ENCODE data around the gene SLC4A2.

SLC4A2 gene

DNA sequence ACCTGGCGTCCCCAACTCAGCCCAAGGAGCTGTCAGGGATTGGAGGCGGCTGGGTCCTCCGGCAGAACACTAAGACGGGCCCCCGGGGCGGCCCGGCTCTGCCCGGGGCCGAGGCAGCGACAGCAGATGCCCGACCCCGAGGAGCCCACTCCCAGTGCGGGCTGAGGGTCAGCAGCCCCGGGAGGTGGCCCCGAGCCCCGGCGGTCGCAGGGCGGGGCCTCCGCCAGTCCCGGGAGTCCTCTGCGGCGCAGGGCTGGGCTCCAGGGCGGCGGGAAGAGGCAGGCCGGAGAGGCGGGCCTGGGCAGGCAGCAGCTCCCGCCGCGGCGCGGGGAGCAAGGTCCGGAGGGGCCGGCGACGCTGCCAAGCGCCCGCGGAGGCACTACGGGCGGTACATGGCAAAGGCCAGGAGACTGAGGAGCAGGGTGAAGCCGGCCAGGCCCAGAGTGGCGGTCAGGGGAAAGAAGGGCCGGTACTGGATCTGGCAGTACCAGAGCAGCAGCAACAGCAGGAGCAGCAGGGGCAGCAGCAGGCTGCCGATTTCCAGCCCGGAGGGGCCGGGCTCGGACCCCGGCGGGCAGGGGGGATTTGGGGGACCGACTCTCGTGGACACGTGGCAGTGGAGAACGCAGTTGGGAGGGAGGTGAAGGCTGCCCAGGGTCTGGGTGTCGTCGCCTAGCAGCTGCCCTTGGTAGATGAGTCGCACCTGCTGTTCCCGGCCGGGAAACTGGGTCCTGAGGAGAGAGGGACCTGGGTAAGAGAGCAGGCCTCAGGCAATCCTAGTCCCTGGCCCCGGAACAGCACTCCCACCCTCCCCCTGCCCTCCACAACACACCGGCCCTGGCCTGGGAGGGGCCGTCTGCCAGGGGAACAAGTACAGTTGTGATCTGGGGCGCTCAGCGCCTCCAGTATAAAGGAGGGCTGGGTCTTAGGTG, 22.0 kb downstream of the SLC4A2 start:
- peak; percentile 61 for DNase-seq

DNA sequence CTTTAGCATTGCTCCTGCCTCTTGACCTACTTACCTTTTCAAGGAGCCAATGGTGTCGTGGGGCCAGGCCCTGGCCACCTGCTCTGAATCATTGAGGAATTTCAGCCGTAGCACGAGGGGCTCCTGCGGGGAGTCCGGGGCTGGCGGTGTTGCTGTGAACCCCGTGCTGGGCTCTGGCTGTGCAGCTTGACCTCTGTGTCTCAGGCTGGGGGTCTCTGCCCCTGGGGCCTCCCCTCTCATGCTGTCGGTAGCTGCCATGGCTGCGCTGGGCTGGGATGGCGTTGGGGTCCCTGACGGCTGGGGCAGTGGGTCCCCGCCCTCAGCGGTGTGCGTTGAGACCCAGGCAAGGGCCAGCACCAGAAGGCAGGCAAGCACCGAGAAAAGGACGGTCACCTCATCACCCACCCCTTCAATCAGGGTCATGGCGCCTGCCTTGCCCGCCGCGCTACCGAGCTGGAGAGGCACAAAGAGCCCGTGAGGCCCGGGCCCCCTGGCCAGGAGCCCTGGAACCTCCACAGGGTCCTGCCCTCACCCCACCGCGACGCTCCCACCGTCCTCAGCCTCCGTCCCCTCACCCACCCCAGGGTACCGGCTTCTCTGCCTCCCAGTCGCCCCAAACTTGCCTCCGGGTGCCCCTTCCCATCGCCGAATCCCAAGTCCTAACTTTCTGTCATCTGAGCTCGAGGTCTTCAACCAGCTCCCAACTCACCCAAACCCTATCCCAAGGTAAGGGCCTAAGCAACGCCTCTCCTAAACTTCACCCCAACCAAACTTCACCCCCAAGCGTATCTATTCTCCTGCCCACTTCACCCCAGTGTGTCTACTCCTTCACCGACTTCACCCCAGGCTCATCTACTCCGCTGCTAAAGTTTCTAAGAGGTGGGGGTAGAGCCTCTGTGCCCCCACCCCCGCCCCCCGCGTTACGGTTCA, 23.0 kb downstream of the SLC4A2 start:
- no peak for DNase-seq

DNA sequence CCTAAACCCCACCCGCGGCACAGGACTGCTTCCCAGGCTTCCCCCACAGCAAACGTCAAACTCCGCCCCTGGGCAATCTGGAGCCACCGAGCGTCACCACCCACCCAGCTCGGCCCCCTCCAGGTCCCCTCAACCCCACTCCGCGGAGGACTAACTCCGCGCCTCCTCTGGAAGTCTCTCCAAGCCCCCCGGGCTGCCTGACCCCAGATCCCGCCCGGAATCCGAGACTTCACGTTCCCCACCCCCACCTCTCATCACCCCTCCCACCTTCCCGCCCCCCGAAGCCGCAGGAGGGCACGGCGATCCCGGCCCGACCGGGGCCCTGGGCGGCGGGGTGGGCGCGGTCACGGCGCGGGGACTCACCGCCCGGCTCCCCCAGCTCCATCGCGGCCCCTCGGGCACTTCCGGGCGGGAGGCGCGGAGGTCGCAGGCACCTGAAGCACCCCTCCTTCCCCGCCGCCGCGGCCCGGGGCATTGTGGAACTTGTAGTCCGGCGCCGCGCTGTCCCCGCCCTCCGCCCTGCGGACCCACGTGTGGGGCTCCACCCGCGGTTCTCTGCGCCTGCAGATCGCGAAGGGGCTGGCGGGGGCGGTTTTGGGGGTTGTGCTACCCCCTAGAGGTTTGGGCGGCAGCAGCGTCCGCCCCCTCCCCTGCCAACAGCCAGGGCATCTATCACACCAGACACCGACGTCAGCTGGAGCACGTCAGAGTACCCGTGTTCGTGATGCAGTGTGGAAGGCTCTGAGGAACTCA, 23.9 kb downstream of the SLC4A2 start, which contains the start of gene TMUB1:
Gene TMUB1 (minus strand): TSS at position 423 of the 753 bp plus-strand sequence. CDS start 930 bp downstream, outside the sequence.
- peak; percentile 83 for DNase-seq

DNA sequence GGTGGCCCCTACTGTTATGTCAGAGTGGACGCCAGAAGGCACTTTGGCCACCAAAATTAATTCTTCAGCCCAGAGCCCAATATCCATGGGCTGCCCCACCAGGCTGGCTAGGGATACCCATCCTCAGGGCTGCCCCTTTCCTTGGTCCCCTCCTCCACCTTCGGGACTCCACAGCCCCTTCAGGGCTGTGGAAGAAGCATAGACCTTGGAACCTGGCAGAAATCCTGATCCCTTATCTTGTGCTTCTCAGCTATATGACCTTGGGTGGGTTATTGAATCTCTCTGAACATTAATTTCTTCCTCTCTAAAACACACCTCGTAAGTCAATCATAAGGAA, 24.4 kb downstream of the SLC4A2 start:
- no peak for DNase-seq

DNA sequence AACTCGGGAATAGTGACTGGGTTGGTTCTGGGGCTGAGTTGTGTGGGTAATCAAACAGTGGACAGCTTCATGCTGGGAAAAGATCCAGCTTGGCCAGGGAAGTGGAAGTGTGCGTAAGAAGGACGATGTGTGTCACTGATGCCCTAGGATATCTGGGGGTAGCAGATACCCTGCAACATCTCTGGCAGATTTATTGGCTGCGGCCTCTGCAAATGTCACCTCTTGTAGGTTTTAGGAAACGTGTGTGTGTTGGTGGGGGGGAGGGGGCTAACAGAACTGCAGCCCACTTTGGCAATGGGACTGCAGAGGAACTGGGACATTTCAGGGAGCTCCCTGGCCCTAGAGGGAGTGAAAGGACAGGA, 25.9 kb downstream of the SLC4A2 start:
- DNase-seq = no peak

DNA sequence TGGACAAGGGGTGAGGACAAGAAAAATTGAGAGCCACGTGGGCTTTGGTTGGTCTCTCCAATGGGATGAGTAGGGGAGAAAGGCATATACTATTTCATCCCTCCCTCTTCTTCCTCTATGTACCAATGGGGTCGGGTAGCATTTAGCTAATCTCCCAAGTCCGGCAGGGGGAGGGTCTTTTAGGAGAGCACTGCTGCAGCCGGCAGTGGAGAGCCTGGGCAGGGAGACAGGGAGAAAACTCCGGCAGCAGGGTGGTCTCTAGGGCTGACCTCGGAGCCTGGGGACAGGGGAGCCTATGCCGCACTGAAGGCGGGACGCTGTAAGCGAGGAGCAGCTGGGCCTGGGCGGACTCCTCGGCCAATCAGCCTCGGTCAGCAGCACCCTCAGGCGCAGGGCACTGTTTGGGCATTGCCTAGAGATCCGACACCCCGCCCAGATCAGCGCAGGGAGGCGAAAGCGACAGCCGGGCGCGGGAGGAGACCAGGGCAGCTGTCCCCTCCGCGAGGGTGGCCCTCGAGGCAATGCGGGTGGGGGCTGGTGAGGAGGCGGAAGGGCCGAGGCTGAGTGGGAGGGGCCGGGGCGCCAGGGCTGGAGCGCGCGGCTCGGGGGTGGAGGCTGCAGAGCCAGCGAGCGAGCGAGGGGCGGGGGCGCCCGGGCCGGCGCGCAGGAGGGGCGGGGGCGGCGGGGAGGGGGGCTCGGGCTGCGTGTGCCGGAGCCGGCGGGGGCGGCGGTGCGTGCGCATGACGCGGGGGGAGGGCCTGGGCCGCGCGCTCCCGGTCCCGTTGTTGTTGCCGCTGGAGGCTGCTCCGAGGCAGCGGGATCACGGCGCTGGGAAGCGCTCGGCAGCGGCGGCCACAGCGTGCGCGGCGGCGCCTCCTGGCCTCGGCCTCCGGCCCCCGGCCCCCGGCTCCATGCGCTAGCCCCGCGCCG, 26.6 kb downstream of the SLC4A2 start, which contains the start of gene AGAP3:
Gene AGAP3 (plus strand): TSS at position 785 of the 930 bp plus-strand sequence. CDS start 267 bp downstream, outside the sequence.
- peak; percentile 92 for DNase-seq

DNA sequence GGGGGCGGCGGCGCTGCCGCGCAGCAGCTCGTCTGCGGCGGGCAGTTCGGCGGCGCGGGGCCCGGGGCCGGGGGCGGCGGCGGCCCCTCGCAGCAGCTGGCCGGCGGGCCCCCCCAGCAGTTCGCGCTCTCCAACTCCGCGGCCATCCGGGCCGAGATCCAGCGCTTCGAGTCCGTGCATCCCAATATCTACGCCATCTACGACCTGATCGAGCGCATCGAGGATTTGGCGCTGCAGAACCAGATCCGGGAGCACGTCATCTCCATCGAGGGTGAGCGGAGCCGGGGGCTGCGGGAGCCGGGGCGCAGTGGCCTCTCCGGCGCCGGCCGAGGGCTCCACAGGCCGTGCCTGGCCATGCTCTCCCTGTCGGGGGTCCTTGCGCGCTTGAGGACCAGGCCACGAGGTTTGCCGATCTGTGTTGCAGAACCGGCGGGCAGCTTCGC, 27.4 kb downstream of the SLC4A2 start:
- DNase-seq = no peak

DNA sequence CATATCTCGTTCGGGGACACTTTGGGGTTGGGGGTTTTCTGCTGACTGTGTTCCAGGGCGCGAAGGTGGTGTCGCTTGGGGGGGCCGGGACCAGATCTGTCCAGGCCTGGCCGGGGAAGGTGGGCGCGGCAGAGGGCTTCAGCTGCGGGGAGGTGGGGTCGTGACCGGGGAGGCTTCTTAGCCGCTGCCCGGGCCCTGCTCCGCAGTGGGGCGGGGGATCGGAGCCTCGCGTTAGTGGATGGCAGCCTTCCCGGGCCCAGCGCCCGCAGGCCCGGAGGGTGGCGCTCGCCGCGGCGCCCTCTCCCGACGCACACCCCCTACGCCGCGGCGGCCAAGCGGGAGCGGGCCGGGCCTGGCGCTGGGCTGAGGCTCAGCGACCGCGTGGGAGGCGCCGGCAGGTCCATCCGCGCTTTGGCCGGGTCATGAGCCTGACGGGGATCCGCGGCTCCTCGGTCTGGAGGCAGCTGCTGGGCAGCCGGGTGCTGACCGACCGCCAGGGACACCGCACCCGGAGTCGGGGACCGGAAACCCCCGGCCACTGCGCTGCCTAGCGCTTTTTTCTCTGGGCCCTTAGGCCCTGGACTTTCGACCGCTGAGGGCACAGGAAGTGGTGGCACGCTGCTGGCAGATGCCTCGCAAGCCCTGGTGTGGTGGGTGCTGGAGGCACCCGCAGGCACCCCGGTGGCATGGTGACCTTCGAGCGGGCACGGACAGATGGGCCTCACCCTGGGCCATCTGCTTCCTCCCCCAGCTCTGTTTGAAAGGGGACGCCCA, 28.0 kb downstream of the SLC4A2 start:
- no peak for DNase-seq

DNA sequence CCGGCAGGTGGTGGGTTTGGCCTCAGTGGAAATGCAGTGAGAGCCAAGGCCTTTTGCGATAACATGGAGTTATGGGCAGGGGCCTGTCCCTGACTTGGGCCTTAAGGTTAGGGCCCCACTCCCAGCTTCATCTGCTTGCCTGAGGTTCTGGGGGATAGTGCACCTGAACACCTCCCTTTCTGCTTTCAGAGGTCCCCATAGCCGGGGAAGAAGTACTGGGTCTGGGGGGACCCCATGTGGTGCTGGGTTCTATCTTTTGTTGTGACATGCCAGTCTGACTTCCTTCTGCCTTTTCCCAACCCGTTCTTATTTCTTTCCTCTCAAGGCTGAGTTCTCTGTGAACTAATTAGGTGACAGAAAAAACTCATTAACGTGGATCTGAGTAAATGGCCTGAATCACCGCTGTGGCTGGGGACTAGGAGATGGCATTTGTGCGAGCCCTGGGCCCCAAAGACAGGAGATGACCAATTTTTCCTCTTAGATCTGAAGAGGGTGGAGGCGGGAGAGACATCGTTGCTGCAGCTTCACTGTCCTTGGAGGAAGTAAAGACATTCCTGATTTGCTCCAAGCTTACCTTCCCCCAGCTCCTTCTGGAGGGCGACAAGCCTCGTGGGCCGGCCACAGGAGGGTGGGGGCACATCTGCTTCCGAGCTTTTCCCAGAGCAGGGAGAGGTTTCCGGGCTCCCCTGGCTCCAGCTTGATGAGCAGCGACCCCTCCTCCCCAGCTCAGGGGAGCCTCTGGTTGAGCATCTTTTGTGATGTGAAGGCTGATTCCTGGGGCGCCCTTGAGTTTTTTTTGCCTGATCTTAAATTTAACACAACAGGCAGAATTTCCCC, 28.8 kb downstream of the SLC4A2 start:
- DNase-seq = no peak

DNA sequence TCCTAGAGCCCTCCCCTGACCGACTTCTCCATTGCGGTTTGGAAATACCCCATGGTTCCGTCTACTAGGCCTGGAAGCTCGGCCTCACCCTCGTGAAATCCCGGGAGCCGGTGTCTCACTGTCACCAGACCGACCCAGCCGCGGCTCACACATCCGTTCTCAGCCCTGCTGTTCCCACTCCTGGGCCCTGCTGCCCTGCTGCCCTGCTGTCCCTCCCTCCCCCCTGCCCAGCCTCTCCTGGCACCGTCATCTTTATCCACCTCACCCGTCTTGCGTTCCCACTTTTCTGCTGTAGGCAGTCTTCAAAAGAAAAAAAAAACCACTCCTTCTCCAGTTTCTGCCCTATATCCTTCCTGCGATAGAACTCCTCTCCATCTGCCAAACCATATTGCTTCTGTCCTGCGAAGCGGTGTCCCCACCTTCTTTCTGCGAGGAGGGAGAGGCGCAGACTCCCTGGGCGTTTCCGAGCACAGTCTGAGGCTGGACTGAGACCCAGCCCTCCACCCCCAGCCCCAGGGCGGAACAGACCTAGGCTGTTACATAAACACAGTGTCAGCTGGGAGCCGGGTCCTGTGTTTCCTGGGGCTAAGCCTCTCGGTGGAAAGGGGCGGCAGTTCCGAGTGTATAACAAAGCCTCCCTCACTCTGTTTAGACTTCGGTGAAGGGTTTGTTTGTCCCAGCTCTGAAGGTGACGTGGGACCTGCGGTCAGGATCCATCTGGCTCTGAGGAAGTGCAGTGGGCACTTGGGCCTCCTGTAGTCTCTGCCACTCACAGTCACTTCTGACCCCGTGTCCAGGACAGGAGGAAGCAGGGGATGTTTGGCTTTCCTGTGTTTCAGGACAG, 29.7 kb downstream of the SLC4A2 start:
- DNase-seq = peak; percentile 79

DNA sequence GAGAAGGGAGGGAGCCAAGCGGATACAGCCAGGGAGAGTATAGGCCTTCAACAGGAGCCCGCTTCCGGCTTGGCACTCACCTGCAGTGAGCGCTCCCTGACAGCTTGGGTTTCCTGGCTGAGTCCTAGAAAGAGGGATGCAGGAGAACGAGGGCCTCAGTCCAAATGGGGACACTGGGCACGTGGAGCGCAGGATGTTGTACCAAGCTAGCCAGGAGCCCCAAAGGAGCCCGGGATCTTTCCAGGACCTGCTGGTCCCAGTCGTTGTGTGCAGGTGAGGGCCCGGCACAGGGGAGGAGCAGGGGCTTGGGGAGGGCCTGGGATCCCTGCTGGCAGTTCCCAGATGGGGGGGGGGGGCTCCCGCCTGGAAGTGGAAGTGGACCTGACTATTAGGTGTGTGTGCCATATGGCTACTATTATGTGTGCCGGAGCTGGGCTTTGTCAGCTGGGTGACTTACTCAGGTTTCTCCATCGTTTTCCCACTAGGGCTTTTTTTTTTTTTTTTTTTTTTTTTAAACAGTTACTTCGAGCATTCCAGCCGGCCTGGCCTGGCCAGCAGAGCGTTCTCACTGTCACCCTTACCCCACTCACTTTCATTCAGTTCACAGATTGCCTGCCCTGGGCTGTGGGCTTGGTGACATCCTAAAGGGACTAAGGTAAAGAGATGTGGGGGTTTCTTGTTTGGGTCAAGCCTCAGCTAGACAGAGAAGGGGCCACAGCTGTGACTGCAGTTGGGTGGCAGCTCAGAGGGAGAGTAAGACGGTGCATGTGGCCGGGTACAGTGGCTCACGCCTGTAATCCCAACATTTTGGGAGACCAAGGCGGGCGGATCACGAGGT, 30.7 kb downstream of the SLC4A2 start:
- DNase-seq = no peak

DNA sequence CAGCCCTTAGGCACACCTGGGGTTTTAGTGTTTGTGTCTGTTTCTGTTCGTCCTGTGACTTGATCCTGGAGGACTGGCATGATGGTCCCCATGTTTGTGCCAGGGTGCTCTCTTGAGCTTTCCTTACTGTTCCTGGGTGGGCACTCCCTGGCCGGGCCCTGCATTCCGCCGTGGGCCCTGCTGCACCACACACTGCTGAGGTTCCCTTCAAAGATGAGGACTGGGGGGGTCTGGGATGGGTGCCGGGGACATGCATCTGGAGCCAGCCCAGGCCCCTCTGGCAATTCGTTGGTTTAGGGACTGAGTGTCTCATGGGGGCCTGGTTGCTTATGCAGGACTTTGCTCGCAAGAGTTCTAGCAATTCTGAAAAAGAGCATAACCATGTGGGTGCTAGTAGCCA, 31.6 kb downstream of the SLC4A2 start:
- DNase-seq = no peak

DNA sequence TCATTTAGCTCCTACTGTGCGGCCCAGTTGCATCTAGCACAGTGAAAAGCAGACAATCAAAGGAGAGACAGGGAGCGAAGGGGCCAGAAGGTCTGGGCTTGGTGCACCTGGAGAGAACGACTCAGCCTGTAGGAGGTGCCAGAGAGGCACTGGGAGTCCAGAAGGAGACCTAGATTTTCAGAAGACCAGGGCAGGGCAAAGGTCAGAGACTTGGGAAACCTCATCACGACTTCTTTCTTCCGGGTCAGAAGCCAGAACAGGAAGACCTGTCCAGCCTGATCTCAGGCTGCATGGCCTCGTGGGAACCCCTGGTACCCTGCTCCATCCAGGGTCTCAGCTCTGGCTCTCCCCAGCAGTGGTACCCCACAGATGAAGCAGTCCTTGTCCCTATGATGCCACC, 32.0 kb downstream of the SLC4A2 start:
- DNase-seq = no peak

DNA sequence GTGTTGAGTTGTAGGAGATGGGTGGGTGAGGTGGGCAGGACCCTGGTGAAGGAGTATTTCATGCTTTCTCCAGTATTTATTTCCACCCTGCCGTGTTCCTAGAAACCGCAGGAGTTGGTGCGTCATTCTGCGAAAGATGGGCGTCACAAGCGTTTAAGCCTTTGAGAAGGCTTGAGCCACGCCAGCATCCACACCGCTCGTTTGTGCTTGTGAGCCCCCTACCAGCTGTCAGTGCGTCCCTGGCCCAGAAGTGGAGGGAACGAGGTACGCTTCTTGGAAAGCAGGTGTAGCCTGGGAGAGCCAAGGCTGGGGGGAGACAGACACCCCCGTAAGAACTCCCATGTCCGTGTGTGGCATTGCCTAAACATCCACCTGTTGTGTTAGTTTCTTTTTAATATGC, 32.6 kb downstream of the SLC4A2 start:
- no peak for DNase-seq

DNA sequence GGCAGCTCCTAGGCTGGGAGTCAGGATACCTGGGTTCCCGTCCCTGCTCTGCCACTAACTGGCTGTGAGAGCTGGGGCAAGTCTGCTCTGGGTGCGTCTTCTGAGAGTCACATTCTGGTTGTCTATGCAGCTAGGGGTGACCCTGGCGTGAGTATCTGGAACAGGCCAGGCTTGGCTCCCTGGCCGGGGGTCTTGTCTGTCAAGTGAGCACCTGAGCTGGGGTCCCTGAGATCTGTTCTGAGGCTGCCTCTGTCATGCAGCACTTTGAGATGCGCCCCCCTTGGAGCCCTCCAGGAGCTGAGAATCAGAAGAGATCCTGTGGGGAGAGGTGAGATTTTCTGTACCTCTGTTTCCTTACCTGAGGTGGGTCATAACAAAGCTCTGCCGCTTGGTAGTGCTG, 34.4 kb downstream of the SLC4A2 start:
- DNase-seq = no peak

DNA sequence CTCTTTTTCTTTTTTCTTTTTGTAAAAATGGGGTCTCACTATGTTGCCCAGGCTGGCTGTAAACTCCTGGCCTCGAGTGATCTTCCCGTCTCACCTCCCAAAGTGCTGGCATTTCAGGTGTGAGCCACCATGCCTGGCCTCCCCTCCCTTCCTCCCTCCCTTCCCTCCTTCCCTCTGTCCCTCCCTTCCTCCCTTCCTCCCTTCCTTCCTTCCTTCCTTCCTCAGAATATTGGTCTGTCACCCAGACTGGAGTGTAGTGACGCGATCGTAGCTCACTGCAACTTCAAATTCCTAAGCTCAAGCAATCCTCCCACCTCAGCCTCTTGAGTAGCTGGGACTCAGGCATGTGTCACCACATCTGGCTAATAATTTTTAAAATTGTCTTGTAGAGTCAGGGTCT, 35.3 kb downstream of the SLC4A2 start:
- no peak for DNase-seq

DNA sequence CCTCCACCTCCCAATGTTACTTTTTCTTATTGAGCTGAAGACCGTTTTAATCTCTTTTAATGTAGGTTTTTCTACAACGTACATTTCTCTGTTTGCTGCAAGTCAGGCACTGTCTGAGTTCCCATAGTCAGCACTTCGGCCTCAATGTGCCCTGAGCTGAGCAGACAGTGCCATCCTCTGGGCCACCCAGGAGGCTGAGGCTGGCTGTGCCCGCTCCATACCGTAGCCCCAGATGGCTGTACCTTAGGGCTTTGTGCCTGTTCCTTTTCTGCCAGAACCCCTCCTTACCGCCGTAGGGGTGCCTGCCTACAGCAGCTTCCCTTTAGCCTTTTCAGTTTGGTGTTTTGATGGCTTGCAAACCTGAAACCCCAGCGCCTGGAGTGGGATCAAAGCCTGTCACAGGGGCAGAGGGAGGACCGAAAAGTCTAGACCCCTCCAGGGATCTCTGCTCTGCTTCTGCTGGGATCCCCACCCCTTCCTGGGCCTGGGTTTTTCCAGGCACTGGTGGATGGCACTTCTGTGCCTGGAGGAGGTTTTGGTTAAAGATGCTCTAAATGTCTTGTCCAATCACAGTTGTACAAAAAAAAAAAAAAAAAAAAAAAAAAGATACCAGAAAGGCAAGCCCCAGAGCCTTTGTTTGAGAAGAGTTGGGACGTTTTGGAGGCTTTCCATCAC, 35.9 kb downstream of the SLC4A2 start:
- no peak for DNase-seq
